OCI-LY3 (cell line): ENCODE measurements around the gene DENND2C.

Experiments
- EZH2phosphoT487 ChIP-seq: fragments of 200-600 bp; shearing (Covaris generic); IDR thresholded peaks from 2 replicates; pipeline ENCODE4 v1.6.1; 2018; ENCODE audit warnings: antibody characterized with exemption, mixed run types, low read depth
- TF ChIP-seq, protein P1 (sequence below): fragments of 200-600, 300-600 bp; sonication (generic); IDR thresholded peaks from 2 replicates; pipeline ENCODE4 v1.5.1; 2014; ENCODE audit warnings: antibody characterized with exemption, low read length, low read depth

DNA sequence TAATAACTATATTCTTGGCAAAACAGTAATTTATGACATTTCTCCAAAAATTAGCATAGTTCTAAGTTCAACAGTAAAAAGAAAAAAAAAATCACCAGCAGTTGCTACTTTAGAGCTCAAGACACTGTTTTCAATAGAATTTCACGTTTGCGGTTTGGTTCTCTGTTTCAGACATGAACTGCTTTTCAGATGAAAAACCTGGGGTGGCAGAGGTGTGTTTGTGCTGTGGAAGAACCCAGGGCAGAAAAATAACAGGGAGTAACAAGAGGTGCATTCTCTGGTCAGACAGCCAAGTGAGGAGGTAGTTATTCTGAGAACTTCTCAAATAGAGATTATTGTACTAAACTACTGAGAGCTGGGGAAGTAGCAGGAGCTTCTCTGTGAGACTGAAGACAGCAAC, 37.8 kb upstream of the DENND2C start:
- TF ChIP-seq, protein P1, sequence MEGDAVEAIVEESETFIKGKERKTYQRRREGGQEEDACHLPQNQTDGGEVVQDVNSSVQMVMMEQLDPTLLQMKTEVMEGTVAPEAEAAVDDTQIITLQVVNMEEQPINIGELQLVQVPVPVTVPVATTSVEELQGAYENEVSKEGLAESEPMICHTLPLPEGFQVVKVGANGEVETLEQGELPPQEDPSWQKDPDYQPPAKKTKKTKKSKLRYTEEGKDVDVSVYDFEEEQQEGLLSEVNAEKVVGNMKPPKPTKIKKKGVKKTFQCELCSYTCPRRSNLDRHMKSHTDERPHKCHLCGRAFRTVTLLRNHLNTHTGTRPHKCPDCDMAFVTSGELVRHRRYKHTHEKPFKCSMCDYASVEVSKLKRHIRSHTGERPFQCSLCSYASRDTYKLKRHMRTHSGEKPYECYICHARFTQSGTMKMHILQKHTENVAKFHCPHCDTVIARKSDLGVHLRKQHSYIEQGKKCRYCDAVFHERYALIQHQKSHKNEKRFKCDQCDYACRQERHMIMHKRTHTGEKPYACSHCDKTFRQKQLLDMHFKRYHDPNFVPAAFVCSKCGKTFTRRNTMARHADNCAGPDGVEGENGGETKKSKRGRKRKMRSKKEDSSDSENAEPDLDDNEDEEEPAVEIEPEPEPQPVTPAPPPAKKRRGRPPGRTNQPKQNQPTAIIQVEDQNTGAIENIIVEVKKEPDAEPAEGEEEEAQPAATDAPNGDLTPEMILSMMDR, result no peak
- no peak for TF ChIP-seq EZH2phosphoT487
